GM12891 (cell line): ENCODE results near the gene PPFIA3.

ENCODE experiments used
- PAX5 ChIP-seq: IDR thresholded peaks from 2 replicates; pipeline ENCODE4 v1.6.1; 2011; ENCODE audit warnings: low read length, moderate library complexity, mild to moderate bottlenecking; ENCODE audit not compliant: insufficient read depth, severe bottlenecking
- POLR2A ChIP-seq: IDR thresholded peaks from 2 replicates; pipeline ENCODE4 v1.6.1; 2011; ENCODE audit warnings: low read depth, low read length, control low read depth
- POLR2AphosphoS5 ChIP-seq: IDR thresholded peaks from 2 replicates; pipeline ENCODE4 v1.6.1; 2011; ENCODE audit warnings: low read depth, low read length, control low read depth
- POU2F2 ChIP-seq: IDR thresholded peaks from 2 replicates; pipeline ENCODE4 v1.6.1; 2011; ENCODE audit warnings: low read depth, mild to moderate bottlenecking, control low read depth, low read length, moderate library complexity
- SPI1 ChIP-seq: IDR thresholded peaks from 2 replicates; pipeline ENCODE4 v1.6.1; 2011; ENCODE audit warnings: low read depth, low read length, control low read depth
- TAF1 ChIP-seq: IDR thresholded peaks from 2 replicates; pipeline ENCODE4 v1.6.1; 2011; ENCODE audit warnings: low read depth, low read length, control low read depth

- TF ChIP-seq POLR2AphosphoS5 (no peak), POLR2A (no peak), TAF1 (no peak), SPI1 (no peak), PAX5 (no peak), POU2F2 (no peak)
These were observed 22.0 kb downstream of the PPFIA3 start for GRCh38 chr19:49141352-49141751.
